Upper lobe of left lung (tissue), 4 donors: ENCODE data around the gene MAP1LC3B.
"Not testable (repeated sequence)": the region's sequence is repeated elsewhere in the genome, so short reads cannot be mapped to it uniquely, and the experiment has no call there.

Experiments
- EP300 ChIP-seq, 4 donors: sonication (generic); formaldehyde crosslinking; IDR thresholded peaks; one replicate each; pipeline ENCODE4 v1.5.1; 2017; ENCODE audit warnings: antibody characterized with exemption in 4 of 4, control low read depth in 2 of 4
- POLR2A ChIP-seq, 4 donors: fragments of 450-650 bp; IDR thresholded peaks; one replicate each; pipeline ENCODE4 v1.5.1; 2016 to 2017; ENCODE audit warnings: antibody characterized with exemption in 4 of 4, mild to moderate bottlenecking in 2 of 4
- POLR2AphosphoS5 ChIP-seq, 2 donors: sonication (generic); formaldehyde crosslinking; IDR thresholded peaks; one replicate each; pipeline ENCODE4 v1.5.1; 2017; ENCODE audit warnings: antibody characterized with exemption in 2 of 2
- TF ChIP-seq, protein P1 (sequence below), 6 experiments: fragments of 450-650 bp in 4 of 6; fragments of 200-600 bp in 2 of 6; sonication (generic) in 2 of 6; IDR thresholded peaks; one replicate each; pipeline ENCODE4 v1.5.1; 2016 to 2019; ENCODE audit warnings: antibody characterized with exemption in 6 of 6

DNA sequence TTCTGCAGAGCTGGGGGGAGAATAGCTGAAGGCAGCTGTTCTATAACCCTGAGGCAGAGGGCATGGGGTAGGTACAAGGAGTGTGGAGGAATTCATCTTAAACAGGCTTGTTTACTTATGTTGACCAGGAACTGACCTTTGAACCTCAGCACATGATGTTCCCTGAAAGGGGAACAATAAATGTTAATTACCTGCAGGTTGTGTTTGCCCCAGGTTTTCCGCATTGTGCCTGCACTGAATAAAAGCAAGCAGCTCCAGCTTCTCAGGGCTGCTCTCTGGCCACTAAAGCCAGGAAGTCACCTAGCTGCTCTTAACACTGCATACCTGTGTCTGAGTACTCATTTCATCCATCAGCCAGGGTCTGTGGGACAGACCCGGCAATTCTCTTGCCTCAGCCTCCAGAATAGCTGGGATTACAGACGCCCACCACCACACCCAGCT is 12.8 kb upstream of the MAP1LC3B start:
- TF ChIP-seq, protein P1, sequence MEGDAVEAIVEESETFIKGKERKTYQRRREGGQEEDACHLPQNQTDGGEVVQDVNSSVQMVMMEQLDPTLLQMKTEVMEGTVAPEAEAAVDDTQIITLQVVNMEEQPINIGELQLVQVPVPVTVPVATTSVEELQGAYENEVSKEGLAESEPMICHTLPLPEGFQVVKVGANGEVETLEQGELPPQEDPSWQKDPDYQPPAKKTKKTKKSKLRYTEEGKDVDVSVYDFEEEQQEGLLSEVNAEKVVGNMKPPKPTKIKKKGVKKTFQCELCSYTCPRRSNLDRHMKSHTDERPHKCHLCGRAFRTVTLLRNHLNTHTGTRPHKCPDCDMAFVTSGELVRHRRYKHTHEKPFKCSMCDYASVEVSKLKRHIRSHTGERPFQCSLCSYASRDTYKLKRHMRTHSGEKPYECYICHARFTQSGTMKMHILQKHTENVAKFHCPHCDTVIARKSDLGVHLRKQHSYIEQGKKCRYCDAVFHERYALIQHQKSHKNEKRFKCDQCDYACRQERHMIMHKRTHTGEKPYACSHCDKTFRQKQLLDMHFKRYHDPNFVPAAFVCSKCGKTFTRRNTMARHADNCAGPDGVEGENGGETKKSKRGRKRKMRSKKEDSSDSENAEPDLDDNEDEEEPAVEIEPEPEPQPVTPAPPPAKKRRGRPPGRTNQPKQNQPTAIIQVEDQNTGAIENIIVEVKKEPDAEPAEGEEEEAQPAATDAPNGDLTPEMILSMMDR (IDR thresholded peaks at IDR 0.05): not testable (repeated sequence)
- not testable (repeated sequence) for TF ChIP-seq POLR2A, EP300, POLR2AphosphoS5 (IDR thresholded peaks at IDR 0.05)
